Endothelial cell of umbilical vein (primary cell): ENCODE results near the gene CNTNAP2. TPM values are rescaled to one million over a fixed set of nuclear protein-coding genes. Genes with fewer than 3 reads are reported as not detected.

Experiments
- BruUV-seq: library from RNA; stranded (reverse); fragments of 400-500 nt; replicated peaks from 2 replicates; lab custom pipeline; 2021; lab: Mats Ljungman, UMichigan
- CTCF ChIA-PET: fragments of 300-600, 350-600 bp; sonication (Branson Sonifier 250); formaldehyde crosslinking; loops from one replicate; lab custom pipeline; 2021; ENCODE audit warnings: antibody characterized with exemption, inconsistent platforms; lab: Charles Lee
- POLR2A ChIA-PET: fragments of 300-600, 350-600 bp; sonication (Branson Sonifier 250); formaldehyde crosslinking; loops from one replicate; lab custom pipeline; 2021; ENCODE audit warnings: antibody characterized with exemption, inconsistent platforms; lab: Charles Lee
- DNase-seq: peaks from one replicate; pipeline ENCODE4 v3.0.0-alpha.2; 2011; ENCODE audit warnings: low read depth, low spot score
- FAIRE-seq: peaks from 2 replicates; lab custom pipeline; 2011; peaks lifted over from hg19 to GRCh38; lab: Jason Lieb, UNC
- H2AFZ ChIP-seq: 2 replicates; pipeline ENCODE4 v1.6.0; 2012; ENCODE audit warnings: low read depth, low read length, control low read depth, inconsistent platforms
- H3K27ac ChIP-seq: 2 replicates; pipeline ENCODE4 v1.5.1; 2011; ENCODE audit warnings: low read depth, mild to moderate bottlenecking, control low read depth, low read length, moderate library complexity; ENCODE audit not compliant: insufficient read depth
- H3K27me3 ChIP-seq, 2 experiments: 2 replicates each; pipeline versions ENCODE4 v1.6.0 to v1.6.1; 2011; ENCODE audit warnings: low read length in 2 of 2, mixed read lengths in 1 of 2; ENCODE audit not compliant: control insufficient read depth in 2 of 2, insufficient read depth in 2 of 2
- H3K36me3 ChIP-seq, 2 experiments: 2 replicates in 1 of 2; 3 replicates in 1 of 2; pipeline ENCODE4 v1.5.1; 2011; ENCODE audit warnings: low read length in 2 of 2, mild to moderate bottlenecking in 1 of 2, moderate library complexity in 1 of 2; ENCODE audit not compliant: control insufficient read depth in 2 of 2, insufficient read depth in 2 of 2; ENCODE audit errors: extremely low read depth in 1 of 2
- H3K4me1 ChIP-seq: 3 replicates; pipeline ENCODE4 v1.5.1; 2011; ENCODE audit warnings: mild to moderate bottlenecking, low read length; ENCODE audit not compliant: control insufficient read depth, insufficient read depth; ENCODE audit errors: extremely low read depth
- H3K4me2 ChIP-seq: 2 replicates; pipeline ENCODE4 v1.6.1; 2011; ENCODE audit warnings: low read length, control low read depth, mixed read lengths; ENCODE audit not compliant: insufficient read depth
- H3K4me3 ChIP-seq, 3 experiments: fragments of 200-600 bp in 1 of 3; sonication (generic), shearing (Covaris generic) in 1 of 3; replicated peaks in 1 of 3; 2 replicates each; pipeline ENCODE4 v1.5.1; 2011 to 2016; ENCODE audit warnings: control low read depth in 3 of 3, low read length in 3 of 3, mild to moderate bottlenecking in 2 of 3, inconsistent platforms in 1 of 3, low read depth in 1 of 3, moderate library complexity in 1 of 3; ENCODE audit not compliant: insufficient read depth in 1 of 3
- H3K79me2 ChIP-seq: 2 replicates; pipeline ENCODE4 v1.6.0; 2012; ENCODE audit warnings: low read length, inconsistent platforms; ENCODE audit not compliant: control insufficient read depth, insufficient read depth
- H3K9ac ChIP-seq: replicated peaks from 2 replicates; pipeline ENCODE3; 2011; ENCODE audit warnings: low read length, control low read depth; ENCODE audit not compliant: insufficient read depth; ENCODE audit errors: extremely low read depth
- H3K9me1 ChIP-seq: replicated peaks from 3 replicates; pipeline ENCODE4 v1.6.0; 2011; ENCODE audit warnings: mild to moderate bottlenecking, low read length; ENCODE audit not compliant: control insufficient read depth, insufficient read depth; ENCODE audit errors: extremely low read depth
- H3K9me3 ChIP-seq: replicated peaks from 2 replicates; pipeline ENCODE4 v1.5.1; 2012; ENCODE audit warnings: low read length, inconsistent platforms; ENCODE audit not compliant: control insufficient read depth, insufficient read depth
- H4K20me1 ChIP-seq: replicated peaks from 2 replicates; pipeline ENCODE3; 2011; ENCODE audit warnings: mild to moderate bottlenecking, low read length; ENCODE audit not compliant: control insufficient read depth, insufficient read depth; ENCODE audit errors: extremely low read depth
- CTCF ChIP-seq, 2 donors: IDR thresholded peaks; 1 replicate in 1 of 2; 2 replicates in 1 of 2; pipeline ENCODE4 v1.5.1; 2011; ENCODE audit warnings: low read length in 2 of 2, mild to moderate bottlenecking in 2 of 2, moderate library complexity in 2 of 2, control low read depth in 1 of 2, inconsistent platforms in 1 of 2, low read depth in 1 of 2; ENCODE audit not compliant: insufficient read depth in 1 of 2; ENCODE audit errors: extremely low read depth in 1 of 2
- EZH2 ChIP-seq: IDR thresholded peaks from 2 replicates; pipeline ENCODE4 v1.6.1; 2012; ENCODE audit warnings: borderline replicate concordance, low read depth, mild to moderate bottlenecking, moderate library complexity, low read length, inconsistent platforms; ENCODE audit not compliant: severe bottlenecking
- FOS ChIP-seq: IDR thresholded peaks from 2 replicates; pipeline ENCODE4 v1.6.1; 2011; ENCODE audit warnings: mild to moderate bottlenecking, low read length, moderate library complexity, borderline replicate concordance; ENCODE audit not compliant: insufficient read depth
- GATA2 ChIP-seq: IDR thresholded peaks from 2 replicates; pipeline ENCODE4 v1.7.0; 2011; ENCODE audit warnings: low read depth, mild to moderate bottlenecking, moderate library complexity, mixed read lengths, low read length; ENCODE audit not compliant: insufficient read length, insufficient read depth
- JUN ChIP-seq: IDR thresholded peaks from 2 replicates; pipeline ENCODE4 v1.6.1; 2011; ENCODE audit warnings: borderline replicate concordance, low read depth; ENCODE audit not compliant: insufficient read length, insufficient read depth
- MAX ChIP-seq: IDR thresholded peaks from 2 replicates; pipeline ENCODE4 v1.6.1; 2011; ENCODE audit not compliant: insufficient read depth, insufficient read length
- MYC ChIP-seq: IDR thresholded peaks from one replicate; pipeline ENCODE4 v1.6.1; 2011; ENCODE audit warnings: mild to moderate bottlenecking, low read depth, low read length
- POLR2A ChIP-seq: IDR thresholded peaks from 2 replicates; pipeline ENCODE4 v1.6.1; 2012; ENCODE audit warnings: low read depth, mild to moderate bottlenecking, control low read depth, low read length
- POLR2AphosphoS5 ChIP-seq: IDR thresholded peaks from 2 replicates; pipeline ENCODE4 v1.6.1; 2012; ENCODE audit warnings: low read depth, mild to moderate bottlenecking, control low read depth, low read length, moderate library complexity; ENCODE audit not compliant: insufficient read depth
- dilution Hi-C: fragments of 300-500 bp; cut with MboI; formaldehyde crosslinking; loops from one replicate; pipeline ENCODE4 v1.15.0; 2019; ENCODE audit warnings: low sequenced_read_pairs; ENCODE audit not compliant: extremely low pct_ligation_motif_present
- intact Hi-C: fragments of 100-400 bp; cut with micrococcal nuclease; formaldehyde crosslinking; loops from one replicate; pipeline ENCODE4 v1.10.0; 2022
- polyA plus RNA-seq, 4 experiments: library from polyadenylated mRNA; depleted of rRNA in 3 of 4; stranded (reverse) in 3 of 4; unstranded in 1 of 4; fragments of >200 nt; gene quantifications; 2 replicates each; pipeline versions ENCODE4 v1.2.1 to v1.2.3, GENCODE V29; 2011 to 2012; ENCODE audit warnings: missing spikeins in 1 of 4
- total RNA-seq: library from RNA; stranded (reverse); gene quantifications from 2 replicates; pipeline ENCODE4 v1.2.3, GENCODE V29; 2021

CNTNAP2 gene
- total and polyA plus RNA-seq, 2 donors (not counting 3 experiments of a cell fraction or from before 2014, with no cell fraction given), result not detected

GRCh38 chr7:147394329-147394728 is 1277.7 kb downstream of the CNTNAP2 start:
- POLR2A ChIA-PET, result no interaction called here

More at GRCh38 chr7:147394329-147394728, 1277.7 kb downstream of the CNTNAP2 start:
- H3K27ac ChIP-seq, result no peak overlapping the region
- H3K9ac ChIP-seq, result no peak overlapping the region
- no peak overlapping the region for H3K4me3 ChIP-seq
- no peaks in the 10 kb centered on the region for H3K9me1 ChIP-seq
- no peak overlapping the region for H3K4me2 ChIP-seq
- no peak overlapping the region for H2AFZ ChIP-seq
- TF ChIP-seq GATA2 (no peak), MAX (no peak), POLR2AphosphoS5 (no peak), CTCF (IDR thresholded peaks at IDR 0.05; ENCODE audit: extremely low read depth in 1 of 2, insufficient read depth in 1 of 2, low read depth in 1 of 2, low read length in 2 of 2) (no peak), MYC (no peak), POLR2A (no peak), EZH2 (no peak), FOS (no peak), JUN (no peak)
- intact Hi-C loops (no loop called here), dilution Hi-C loops (no loop called here)
- CTCF ChIA-PET, result no interaction called here
- H3K9me3 ChIP-seq, result peaks cover 4% of the 10 kb centered on the region
- FAIRE-seq (no peak), DNase-seq (no peak)
- BruUV-seq, result no TSS peak
- no peaks in the 10 kb centered on the region for H4K20me1 ChIP-seq
- no peaks in the 10 kb centered on the region for H3K4me1 ChIP-seq
- no peaks in the 10 kb centered on the region for H3K36me3 ChIP-seq
- no peaks in the 10 kb centered on the region for H3K79me2 ChIP-seq
- H3K27me3 ChIP-seq, result no peaks in the 10 kb centered on the region
